IMR-90 (cell line): ENCODE measurements around the gene PXDC1. TPM values are rescaled to one million over a fixed set of nuclear protein-coding genes. Genes with fewer than 3 reads are reported as not detected.

Source experiments
- ATAC-seq: fragments of 200-7000 bp; cut with Tn5 transposase; 2 replicates; pipeline ENCODE4 v1.9.1; 2020; ENCODE audit warnings: low read depth, mild to moderate bottlenecking, moderate library complexity
- BruUV-seq: library from RNA; stranded (reverse); fragments of 400-500 nt; replicated peaks from 2 replicates; lab custom pipeline; 2021; lab: Mats Ljungman, UMichigan
- CTCF ChIA-PET: fragments of 300-600 bp; formaldehyde crosslinking; extraction: SDS; loops from one replicate; lab custom pipeline; 2021; ENCODE audit warnings: antibody characterized with exemption; lab: Yijun Ruan, JAX
- POLR2A ChIA-PET: fragments of 300-600 bp; sonication (Branson Sonifier 250); formaldehyde crosslinking; loops from one replicate; lab custom pipeline; 2022; ENCODE audit warnings: antibody characterized with exemption; ENCODE audit not compliant: unreplicated experiment; lab: Charles Lee
- DNase-seq: peaks from one replicate; pipeline ENCODE4 v3.0.0; 2013
- H2AFZ ChIP-seq: replicated peaks from 2 replicates; pipeline ENCODE3; 2013; ENCODE audit warnings: low read length, mild to moderate bottlenecking; ENCODE audit not compliant: poor library complexity
- H2AK5ac ChIP-seq: 2 replicates; pipeline ENCODE4 v1.6.1; 2013; ENCODE audit warnings: low read depth, low read length, inconsistent platforms
- H2AK9ac ChIP-seq: replicated peaks from 2 replicates; pipeline ENCODE3; 2013; ENCODE audit warnings: mild to moderate bottlenecking, low read depth, low read length, moderate library complexity; ENCODE audit not compliant: poor library complexity
- H2BK120ac ChIP-seq: 2 replicates; pipeline ENCODE4 v1.6.1; 2013; ENCODE audit warnings: low read depth, low read length, inconsistent platforms
- H2BK15ac ChIP-seq: 3 replicates; pipeline ENCODE4 v1.6.1; 2013; ENCODE audit warnings: low read depth, low read length, inconsistent platforms
- H2BK20ac ChIP-seq: 2 replicates; pipeline ENCODE4 v1.6.1; 2013; ENCODE audit warnings: low read depth, mild to moderate bottlenecking, inconsistent platforms, low read length, moderate library complexity
- H2BK5ac ChIP-seq: 2 replicates; pipeline ENCODE4 v1.6.1; 2013; ENCODE audit warnings: mild to moderate bottlenecking, low read depth, low read length, inconsistent platforms; ENCODE audit not compliant: poor library complexity, severe bottlenecking
- H3K14ac ChIP-seq: replicated peaks from 2 replicates; pipeline ENCODE4 v1.6.1; 2013; ENCODE audit warnings: low read depth, low read length, inconsistent platforms
- H3K18ac ChIP-seq: 2 replicates; pipeline ENCODE4 v1.6.1; 2013; ENCODE audit warnings: low read depth, low read length, control low read depth
- H3K23ac ChIP-seq: 2 replicates; pipeline ENCODE4 v1.6.1; 2013; ENCODE audit warnings: low read depth, low read length, inconsistent platforms
- H3K27ac ChIP-seq: 2 replicates; pipeline ENCODE4 v1.5.1; 2013; ENCODE audit warnings: mild to moderate bottlenecking, control low read depth, low read length; ENCODE audit not compliant: insufficient read depth
- H3K27me3 ChIP-seq: 2 replicates; pipeline ENCODE4 v1.6.1; 2013; ENCODE audit warnings: low read length; ENCODE audit not compliant: control insufficient read depth, insufficient read depth
- H3K36me3 ChIP-seq: 2 replicates; pipeline ENCODE4 v1.6.1; 2013; ENCODE audit warnings: low read length, mixed read lengths; ENCODE audit not compliant: control insufficient read depth, insufficient read depth
- H3K4ac ChIP-seq: 2 replicates; pipeline ENCODE4 v1.6.1; 2013; ENCODE audit warnings: low read depth, low read length, inconsistent platforms
- H3K4me1 ChIP-seq: 2 replicates; pipeline ENCODE4 v1.6.1; 2013; ENCODE audit warnings: low read length, mixed read lengths; ENCODE audit not compliant: control insufficient read depth, insufficient read depth
- H3K4me2 ChIP-seq: 2 replicates; pipeline ENCODE4 v1.6.1; 2013; ENCODE audit warnings: low read depth, mild to moderate bottlenecking, control low read depth, low read length, moderate library complexity
- H3K4me3 ChIP-seq: 2 replicates; pipeline ENCODE4 v1.5.1; 2013; ENCODE audit warnings: low read depth, mild to moderate bottlenecking, control low read depth, low read length, moderate library complexity; ENCODE audit not compliant: insufficient read depth
- H3K56ac ChIP-seq: 2 replicates; pipeline ENCODE4 v1.6.1; 2013; ENCODE audit warnings: low read length, inconsistent platforms; ENCODE audit not compliant: insufficient read depth; ENCODE audit errors: extremely low read depth
- H3K79me1 ChIP-seq, 2 experiments: 2 replicates each; pipeline ENCODE4 v1.6.1; 2013; ENCODE audit warnings: low read length in 2 of 2, inconsistent platforms in 1 of 2, low read depth in 1 of 2
- H3K9ac ChIP-seq: 2 replicates; pipeline ENCODE4 v1.6.1; 2013; ENCODE audit warnings: low read depth, low read length, control low read depth
- H3K9me1 ChIP-seq: 2 replicates; pipeline ENCODE4 v1.6.1; 2013; ENCODE audit warnings: low read length, inconsistent platforms; ENCODE audit not compliant: insufficient read depth
- H3K9me3 ChIP-seq: 2 replicates; pipeline ENCODE4 v1.6.1; 2013; ENCODE audit warnings: low read length; ENCODE audit not compliant: control insufficient read depth, insufficient read depth
- H4K20me1 ChIP-seq: 2 replicates; pipeline ENCODE4 v1.6.1; 2013; ENCODE audit warnings: low read length, inconsistent platforms; ENCODE audit not compliant: insufficient read depth
- H4K5ac ChIP-seq: 2 replicates; pipeline ENCODE4 v1.6.1; 2013; ENCODE audit warnings: mild to moderate bottlenecking, low read depth, low read length, control low read depth
- H4K8ac ChIP-seq, 2 experiments: 2 replicates each; pipeline ENCODE4 v1.6.1; 2013; ENCODE audit warnings: low read depth in 2 of 2, low read length in 2 of 2, control low read depth in 1 of 2, inconsistent platforms in 1 of 2
- H4K91ac ChIP-seq: 2 replicates; pipeline ENCODE4 v1.6.1; 2013; ENCODE audit warnings: low read depth, low read length, inconsistent platforms; ENCODE audit not compliant: insufficient read depth
- BHLHE40 ChIP-seq: fragments of 150-350 bp; IDR thresholded peaks from 2 replicates; pipeline ENCODE4 v1.6.1; 2016; ENCODE audit warnings: mild to moderate bottlenecking, low read depth, low read length
- CEBPB ChIP-seq: IDR thresholded peaks from 2 replicates; pipeline ENCODE4 v1.6.1; 2012; ENCODE audit warnings: low read depth, low read length, improper control_type of control experiment
- CHD1 ChIP-seq: IDR thresholded peaks from 2 replicates; pipeline ENCODE4 v1.6.1; 2012; ENCODE audit warnings: low read depth, low read length, improper control_type of control experiment
- FOS ChIP-seq: fragments of 150-350 bp; IDR thresholded peaks from 2 replicates; pipeline ENCODE4 v1.6.1; 2016; ENCODE audit warnings: low read depth, low read length
- MAZ ChIP-seq: IDR thresholded peaks from 2 replicates; pipeline ENCODE4 v1.6.1; 2012; ENCODE audit warnings: low read depth, mild to moderate bottlenecking, low read length, improper control_type of control experiment, moderate library complexity, borderline replicate concordance
- MXI1 ChIP-seq: IDR thresholded peaks from 2 replicates; pipeline ENCODE4 v1.6.1; 2012; ENCODE audit warnings: low read depth, mild to moderate bottlenecking, low read length, moderate library complexity, borderline replicate concordance
- RFX5 ChIP-seq: IDR thresholded peaks from 2 replicates; pipeline ENCODE4 v1.8.0; 2012; ENCODE audit warnings: low read depth, mild to moderate bottlenecking, low read length, moderate library complexity
- SMC3 ChIP-seq: fragments of 150-350 bp; IDR thresholded peaks from 2 replicates; pipeline ENCODE4 v1.6.1; 2016; ENCODE audit warnings: low read depth, mild to moderate bottlenecking, antibody characterized with exemption, low read length, moderate library complexity
- USF2 ChIP-seq: fragments of 150-350 bp; IDR thresholded peaks from 2 replicates; pipeline ENCODE4 v1.6.1; 2017; ENCODE audit warnings: mild to moderate bottlenecking, antibody characterized with exemption, low read length, low read depth
- WGBS, 2 experiments: methylation state at CpG; one replicate each; pipeline versions ENCODE4 v1.1.5 to v1.1.7; 2013; ENCODE audit warnings: missing lambda C conversion rate in 2 of 2; ENCODE audit not compliant: insufficient read length in 1 of 2; ENCODE audit errors: extremely low coverage in 2 of 2; 5-methylcytosine and 5-hydroxymethylcytosine counted together
- dilution Hi-C: fragments of 300-500 bp; cut with HindIII; formaldehyde crosslinking; loops from one replicate; pipeline ENCODE4 v1.14.3; 2018; ENCODE audit warnings: low sequenced_read_pairs; ENCODE audit not compliant: unreplicated experiment
- in situ Hi-C: fragments of 300-500 bp; cut with MboI; formaldehyde crosslinking; loops from 3 replicates; pipeline ENCODE4 v1.14.3; 2019; ENCODE audit warnings: low sequenced_read_pairs, inconsistent platforms, mixed read lengths
- intact Hi-C: fragments of 100-400 bp; cut with micrococcal nuclease; formaldehyde crosslinking; loops from 2 replicates; pipeline ENCODE4 v1.10.0; 2022
- polyA plus RNA-seq, 3 experiments: library from polyadenylated mRNA; depleted of rRNA; stranded (reverse); fragments of >200 nt; gene quantifications; 2 replicates each; pipeline ENCODE4 v1.2.3, GENCODE V29; 2012; ENCODE audit warnings: low replicate concordance in 1 of 3
- total RNA-seq: library from RNA; depleted of rRNA; stranded (reverse); fragments of >200 nt; gene quantifications from 2 replicates; pipeline ENCODE4 v1.2.3, GENCODE V29; 2012
- TF ChIP-seq, protein P1 (sequence below): fragments of 150-350 bp; IDR thresholded peaks from 2 replicates; pipeline ENCODE4 v1.6.1; 2016; ENCODE audit warnings: low read depth, mild to moderate bottlenecking, low read length, moderate library complexity, borderline replicate concordance

PXDC1 gene
- total and polyA plus RNA-seq, 2 of the 4 experiments (the other 2 are of a cell fraction) = 63.3 to 72.2 TPM

DNA sequence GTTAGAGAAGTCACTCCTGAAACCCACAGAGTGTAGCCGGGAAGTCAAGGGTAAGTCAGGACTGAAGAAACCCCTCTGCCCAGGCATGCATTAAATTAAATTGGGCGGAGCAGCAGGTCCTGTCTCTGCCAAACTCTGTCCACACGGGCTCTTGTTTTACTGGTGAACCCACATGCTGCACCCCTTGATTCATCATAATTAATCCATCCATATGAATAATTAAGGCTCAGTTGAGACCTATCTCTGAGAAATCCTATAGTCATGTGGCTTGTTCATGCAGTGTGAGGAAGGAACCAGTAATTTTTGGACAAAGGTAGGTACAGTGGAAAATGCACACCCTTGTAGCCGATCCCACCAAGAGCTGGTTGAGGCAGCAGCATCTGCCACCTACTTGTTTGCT, 43.0 kb downstream of the PXDC1 start:
- Histone ChIP-seq H3K36me3 (no peaks in the 10 kb centered on the region), H2AK5ac (no peak overlapping the region), H3K14ac (no peak overlapping the region), H3K9ac (no peak overlapping the region), H3K4me2 (no peak overlapping the region), H3K79me1 (no peaks in the 10 kb centered on the region), H3K4ac (no peak overlapping the region), H4K5ac (no peak overlapping the region), H4K20me1 (no peaks in the 10 kb centered on the region), H3K56ac (no peak overlapping the region), H2BK15ac (no peak overlapping the region), H3K18ac (no peak overlapping the region), H2BK20ac (no peak overlapping the region), H2BK120ac (no peak overlapping the region), H2AFZ (no peak overlapping the region), H4K8ac (no peak overlapping the region), H3K27me3 (peaks cover 6% of the 10 kb centered on the region; the same call in 1 of the 2 replicates), H2BK5ac (no peak overlapping the region), H3K9me3 (no peaks in the 10 kb centered on the region), H4K91ac (no peak overlapping the region), H3K9me1 (no peaks in the 10 kb centered on the region), H3K27ac (no peak overlapping the region), H3K4me1 (no peaks in the 10 kb centered on the region; the same call in 1 of the 2 replicates), H2AK9ac (no peak overlapping the region), H3K23ac (no peak overlapping the region), H3K4me3 (no peak overlapping the region)
- in situ Hi-C loops = no loop called here
- ATAC-seq = no peak
- TF ChIP-seq, protein P1, sequence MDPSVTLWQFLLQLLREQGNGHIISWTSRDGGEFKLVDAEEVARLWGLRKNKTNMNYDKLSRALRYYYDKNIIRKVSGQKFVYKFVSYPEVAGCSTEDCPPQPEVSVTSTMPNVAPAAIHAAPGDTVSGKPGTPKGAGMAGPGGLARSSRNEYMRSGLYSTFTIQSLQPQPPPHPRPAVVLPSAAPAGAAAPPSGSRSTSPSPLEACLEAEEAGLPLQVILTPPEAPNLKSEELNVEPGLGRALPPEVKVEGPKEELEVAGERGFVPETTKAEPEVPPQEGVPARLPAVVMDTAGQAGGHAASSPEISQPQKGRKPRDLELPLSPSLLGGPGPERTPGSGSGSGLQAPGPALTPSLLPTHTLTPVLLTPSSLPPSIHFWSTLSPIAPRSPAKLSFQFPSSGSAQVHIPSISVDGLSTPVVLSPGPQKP = no peak
- TF ChIP-seq FOS (no peak), CEBPB (no peak), RFX5 (no peak), BHLHE40 (no peak), MXI1 (no peak), SMC3 (no peak), USF2 (no peak), MAZ (no peak), CHD1 (no peak)
- DNase-seq = no peak
- ChIA-PET POLR2A (no interaction called here), CTCF (no interaction called here)
- BruUV-seq = no TSS peak
- dilution Hi-C loops = no loop called here
- intact Hi-C loops = no loop called here
- WGBS, 2 experiments = 80% methylated on average over 1 of the region's 4 CpGs; no CpG with 5 or more reads in 1 of the 2 experiments
